GM21447 (cell line): ENCODE measurements around the gene C7orf57.

Source experiments
- ATAC-seq: cut with Tn5 transposase; IDR thresholded peaks from one replicate; pipeline ENCODE4 v1.9.1; 2021; ENCODE audit not compliant: unreplicated experiment

The C7orf57 gene

DNA sequence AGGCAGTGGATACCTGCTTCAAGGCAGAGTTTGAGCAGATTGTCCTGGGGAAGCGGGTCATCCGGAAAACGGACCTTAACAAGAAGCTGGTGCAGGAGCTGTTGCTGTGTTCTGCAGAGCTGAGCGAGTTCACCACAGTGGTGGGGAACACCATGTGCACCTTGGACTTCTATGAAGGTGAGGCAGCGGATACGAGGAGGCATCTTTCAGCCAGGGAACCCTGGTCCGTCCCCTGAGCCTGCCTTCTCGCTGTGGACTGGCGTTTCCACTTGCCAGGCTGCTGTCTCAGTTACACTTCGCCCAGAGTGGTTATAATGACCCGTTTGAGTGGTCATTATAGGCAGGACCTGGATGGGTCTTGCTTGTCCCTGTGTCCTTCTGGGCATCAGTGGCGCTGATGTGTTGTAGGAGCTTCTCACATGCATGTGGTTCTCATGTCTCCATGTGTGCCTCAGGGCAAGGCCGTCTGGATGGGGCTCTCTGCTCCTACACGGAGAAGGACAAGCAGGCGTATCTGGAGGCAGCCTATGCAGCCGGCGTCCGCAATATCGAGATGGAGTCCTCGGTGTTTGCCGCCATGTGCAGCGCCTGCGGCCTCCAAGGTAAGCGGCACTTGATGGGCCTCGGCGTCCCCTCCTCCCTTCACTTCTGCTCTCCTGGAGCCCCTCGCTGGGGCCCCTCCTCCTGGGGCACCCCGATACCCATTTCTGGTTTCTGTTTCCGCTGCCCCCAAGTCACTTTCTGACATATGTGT lies 71.7 kb downstream of the C7orf57 start:
- no peak for ATAC-seq

GRCh38 chr7:48107926-48108472 lies 72.7 kb downstream of the C7orf57 start:
- ATAC-seq, result no peak

GRCh38 chr7:48108959-48109847 lies 73.9 kb downstream of the C7orf57 start:
- no peak for ATAC-seq

DNA sequence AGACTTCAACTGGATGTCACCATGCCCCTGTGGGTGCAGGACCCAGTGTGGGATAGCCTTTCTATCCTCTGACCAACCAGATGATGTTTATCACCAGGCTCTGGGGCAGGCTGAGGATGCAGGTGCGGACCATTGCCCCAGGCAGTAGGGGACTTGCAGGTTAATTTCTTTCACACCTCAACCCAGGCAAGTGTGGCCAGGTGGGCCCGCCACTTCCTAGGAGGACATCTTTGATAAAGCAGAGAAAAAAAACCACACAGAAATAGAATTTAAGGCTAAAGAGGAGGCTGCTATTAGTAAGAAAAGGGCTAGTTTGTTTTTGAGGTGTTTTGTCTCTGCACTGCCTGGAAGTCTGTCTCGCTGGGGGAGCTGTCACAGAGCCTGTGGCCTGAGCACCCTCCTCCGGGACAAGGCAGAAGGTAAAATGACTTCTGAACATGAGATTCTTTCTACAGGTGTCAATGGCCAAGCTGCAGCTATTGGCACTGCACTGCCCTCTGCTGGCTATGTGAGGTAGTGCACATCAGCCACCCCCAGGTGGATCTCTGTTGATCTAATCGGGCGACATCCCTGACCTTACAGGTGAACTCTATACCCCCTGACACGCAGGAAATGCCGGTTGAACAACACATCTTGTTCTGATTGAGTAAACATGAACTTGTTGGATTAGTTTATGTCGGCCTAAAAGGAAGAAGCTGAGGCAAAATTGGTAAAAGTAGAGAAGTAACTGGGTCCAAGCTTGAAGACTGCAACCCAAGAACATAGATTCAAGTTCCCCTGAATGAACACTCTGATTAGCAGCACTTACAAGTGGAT lies 74.7 kb downstream of the C7orf57 start:
- peak; percentile 90 for ATAC-seq

GRCh38 chr7:48110868-48111267 lies 75.5 kb downstream of the C7orf57 start:
- no peak for ATAC-seq
